ENCODE data around the gene USP36.
A peak's percentile ranks its signal among the peaks of the same experiment; 100 is the strongest.
"Not testable (repeated sequence)": the region's sequence is repeated elsewhere in the genome, so short reads cannot be mapped to it uniquely, and the experiment has no call there.

The USP36 gene

GRCh38 chr17:78840780-78841611 lies at the start of gene USP36:
TSS of gene USP36 (minus strand) at chr17:78840814. CDS start at chr17:78836363, 4,451 bp downstream.
- peak; percentile 99 to 100 (median 100) for DNase-seq (ENCODE audit: low read depth in 3 of 3)

GRCh38 chr17:78890096-78890495 lies 49.5 kb upstream of the USP36 start:
- not testable (repeated sequence) for DNase-seq (ENCODE audit: low read depth in 3 of 3)

- no peak for DNase-seq (ENCODE audit: low read depth in 3 of 3)
These were observed 48.9 kb upstream of the USP36 start for GRCh38 chr17:78889531-78889930.

- DNase-seq (ENCODE audit: low read depth in 3 of 3) = no peak
These were observed 48.4 kb upstream of the USP36 start for GRCh38 chr17:78888941-78889518.

GRCh38 chr17:78886954-78887353 lies 46.3 kb upstream of the USP36 start:
- no peak for DNase-seq (ENCODE audit: low read depth in 3 of 3)

- DNase-seq (ENCODE audit: low read depth in 3 of 3) = no peak
These were observed 45.3 kb upstream of the USP36 start for GRCh38 chr17:78885956-78886355.

- DNase-seq (ENCODE audit: low read depth in 3 of 3) = no peak
These were observed 44.5 kb upstream of the USP36 start for GRCh38 chr17:78884876-78885667.

GRCh38 chr17:78884148-78884825 lies 43.7 kb upstream of the USP36 start:
- DNase-seq (ENCODE audit: low read depth in 3 of 3) = no peak

GRCh38 chr17:78883533-78884131 lies 43.0 kb upstream of the USP36 start:
- DNase-seq (ENCODE audit: low read depth in 3 of 3) = no peak

GRCh38 chr17:78883089-78883532 lies 42.5 kb upstream of the USP36 start:
- DNase-seq (ENCODE audit: low read depth in 3 of 3) = no peak

- no peak for DNase-seq (ENCODE audit: low read depth in 3 of 3)
These were observed 42.0 kb upstream of the USP36 start for GRCh38 chr17:78882540-78883088.

- peak in 1 of 3 experiments; percentile 12 for DNase-seq (ENCODE audit: low read depth in 3 of 3)
These were observed 39.1 kb upstream of the USP36 start for GRCh38 chr17:78879635-78880186.

GRCh38 chr17:78878871-78879527 lies 38.4 kb upstream of the USP36 start:
- DNase-seq (ENCODE audit: low read depth in 3 of 3) = no peak

GRCh38 chr17:78878261-78878660 lies 37.6 kb upstream of the USP36 start:
- DNase-seq (ENCODE audit: low read depth in 3 of 3) = no peak

- not testable (repeated sequence) for DNase-seq (ENCODE audit: low read depth in 3 of 3)
These were observed 36.4 kb upstream of the USP36 start for GRCh38 chr17:78876954-78877517.

- no peak for DNase-seq (ENCODE audit: low read depth in 3 of 3)
These were observed 35.5 kb upstream of the USP36 start for GRCh38 chr17:78876094-78876597.

- no peak for DNase-seq (ENCODE audit: low read depth in 3 of 3)
These were observed 34.9 kb upstream of the USP36 start for GRCh38 chr17:78875363-78876093.

GRCh38 chr17:78873519-78874340 lies 33.1 kb upstream of the USP36 start:
- DNase-seq (ENCODE audit: low read depth in 3 of 3) = no peak
